GM12878 (cell line): Measurements from ENCODE around the gene PRUNE2. TPM values are rescaled to one million over a fixed set of nuclear protein-coding genes. Genes with fewer than 3 reads are reported as not detected.

Experiments
- BCL11A ChIP-seq: IDR thresholded peaks from 2 replicates; pipeline ENCODE4 v1.6.1; 2011; ENCODE audit warnings: low read depth, low read length
- CREM ChIP-seq: IDR thresholded peaks from 2 replicates; pipeline ENCODE4 v1.6.1; 2014; ENCODE audit warnings: antibody characterized with exemption, low read depth
- EED ChIP-seq: sonication (generic); IDR thresholded peaks from 2 replicates; pipeline ENCODE4 v1.6.1; 2016; ENCODE audit warnings: antibody characterized with exemption, low read depth
- EZH2 ChIP-seq: IDR thresholded peaks from 2 replicates; pipeline ENCODE4 v1.6.1; 2012; ENCODE audit warnings: low read depth, mild to moderate bottlenecking, control low read depth, inconsistent platforms, low read length, borderline replicate concordance; ENCODE audit not compliant: control insufficient read depth
- JUNB ChIP-seq: IDR thresholded peaks from 2 replicates; pipeline ENCODE4 v1.6.1; 2016; ENCODE audit warnings: antibody characterized with exemption, mild to moderate bottlenecking
- MYB ChIP-seq: fragments of 150-350 bp; IDR thresholded peaks from 2 replicates; pipeline ENCODE4 v1.6.1; 2014; ENCODE audit warnings: mild to moderate bottlenecking, low read depth, low read length, borderline replicate concordance
- NFXL1 ChIP-seq: fragments of 450-650 bp; IDR thresholded peaks from 2 replicates; pipeline ENCODE4 v1.6.1; 2017; ENCODE audit warnings: antibody characterized with exemption, mild to moderate bottlenecking, borderline replicate concordance
- PAX5 ChIP-seq: IDR thresholded peaks from 2 replicates; pipeline ENCODE4 v1.6.1; 2011; ENCODE audit warnings: low read depth, low read length, borderline replicate concordance
- RAD51 ChIP-seq: fragments of 450-650 bp; IDR thresholded peaks from 2 replicates; pipeline ENCODE4 v1.6.1; 2016; ENCODE audit warnings: moderate library complexity, mild to moderate bottlenecking, inconsistent platforms
- TARDBP ChIP-seq: IDR thresholded peaks from 2 replicates; pipeline ENCODE4 v1.6.1; 2016; ENCODE audit warnings: borderline replicate concordance
- TBL1XR1 ChIP-seq: IDR thresholded peaks from 2 replicates; pipeline ENCODE4 v1.6.1; 2012; ENCODE audit warnings: low read depth, low read length, improper control_type of control experiment
- polyA plus RNA-seq, 11 experiments: library from polyadenylated mRNA; depleted of rRNA in 4 of 11; unstranded in 6 of 11; stranded (reverse) in 5 of 11; fragments of >200 nt; fragmentation: Nextera tagmentation in 4 of 11; fragmentation: Illumina TruSeq in 1 of 11; extraction: Ambion mirVana in 4 of 11; extraction: Trizol in 1 of 11; gene quantifications; 1 replicate in 1 of 11; 2 replicates in 10 of 11; pipeline versions ENCODE4 v1.2.1 to v1.2.3, GENCODE V29; 2011 to 2016; ENCODE audit warnings: inconsistent platforms in 2 of 11, missing spikeins in 2 of 11, low read depth in 1 of 11
- total RNA-seq, 4 experiments: library from RNA; depleted of rRNA in 3 of 4; stranded (reverse); fragments of >200 nt in 3 of 4; fragmentation: Illumina TruSeq in 1 of 4; extraction: Trizol in 1 of 4; gene quantifications; 2 replicates each; pipeline versions ENCODE4 v1.2.1 to v1.2.3, GENCODE V29; 2013 to 2021
- TF ChIP-seq, protein P1 (sequence below): fragments of 450-650 bp; formaldehyde crosslinking; IDR thresholded peaks from 2 replicates; pipeline ENCODE4 v1.5.0; 2022; ENCODE audit warnings: mild to moderate bottlenecking, missing genetic modification characterization
- TF ChIP-seq, protein P2 (sequence below): fragments of 450-650 bp; IDR thresholded peaks from 2 replicates; pipeline ENCODE4 v1.6.1; 2017; ENCODE audit warnings: mild to moderate bottlenecking, moderate library complexity
- TF ChIP-seq, protein P3 (sequence below): IDR thresholded peaks from 2 replicates; pipeline ENCODE4 v1.6.1; 2011; ENCODE audit warnings: borderline replicate concordance, low read depth, mild to moderate bottlenecking, moderate library complexity, mixed read lengths, low read length; ENCODE audit not compliant: insufficient read depth; ENCODE audit errors: extremely low read length
- TF ChIP-seq, protein P4 (sequence below): fragments of 450-650 bp; IDR thresholded peaks from 2 replicates; pipeline ENCODE4 v1.6.1; 2017; ENCODE audit warnings: antibody characterized with exemption, mild to moderate bottlenecking, moderate library complexity

The PRUNE2 gene
- total and polyA plus RNA-seq, 10 of the 15 experiments (the other 5 are each of a cell fraction or from before 2014, with no cell fraction given) = 0.07 to 0.63 (median 0.25) TPM

DNA sequence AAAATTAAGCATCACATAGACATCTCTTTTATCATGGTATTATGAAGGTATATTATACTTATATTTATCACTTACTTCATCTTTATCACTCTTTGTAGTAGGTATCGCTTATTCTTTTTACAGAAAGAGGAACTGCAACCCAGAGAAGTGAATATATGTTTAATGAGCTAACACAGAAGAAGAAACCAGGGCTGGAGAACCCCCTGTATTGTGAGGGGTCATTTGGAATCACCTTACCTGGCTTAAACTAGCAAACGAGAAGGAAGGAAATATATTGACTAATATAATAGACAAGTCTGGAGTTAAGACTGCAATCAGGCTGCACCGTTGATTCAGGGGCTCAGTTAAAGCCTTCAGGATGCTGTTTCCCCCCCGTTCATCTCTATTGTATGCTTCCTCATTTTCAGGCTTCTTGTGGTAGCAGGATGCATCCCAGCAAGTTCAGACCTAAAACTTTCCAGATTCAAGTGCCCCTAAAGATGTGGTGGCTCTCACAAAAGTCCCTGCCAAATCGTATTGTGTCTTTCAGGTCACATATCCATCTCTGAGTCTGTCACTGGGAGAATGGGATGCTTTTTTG lies 300.5 kb downstream of the PRUNE2 start (continued):
- TF ChIP-seq, protein P1, sequence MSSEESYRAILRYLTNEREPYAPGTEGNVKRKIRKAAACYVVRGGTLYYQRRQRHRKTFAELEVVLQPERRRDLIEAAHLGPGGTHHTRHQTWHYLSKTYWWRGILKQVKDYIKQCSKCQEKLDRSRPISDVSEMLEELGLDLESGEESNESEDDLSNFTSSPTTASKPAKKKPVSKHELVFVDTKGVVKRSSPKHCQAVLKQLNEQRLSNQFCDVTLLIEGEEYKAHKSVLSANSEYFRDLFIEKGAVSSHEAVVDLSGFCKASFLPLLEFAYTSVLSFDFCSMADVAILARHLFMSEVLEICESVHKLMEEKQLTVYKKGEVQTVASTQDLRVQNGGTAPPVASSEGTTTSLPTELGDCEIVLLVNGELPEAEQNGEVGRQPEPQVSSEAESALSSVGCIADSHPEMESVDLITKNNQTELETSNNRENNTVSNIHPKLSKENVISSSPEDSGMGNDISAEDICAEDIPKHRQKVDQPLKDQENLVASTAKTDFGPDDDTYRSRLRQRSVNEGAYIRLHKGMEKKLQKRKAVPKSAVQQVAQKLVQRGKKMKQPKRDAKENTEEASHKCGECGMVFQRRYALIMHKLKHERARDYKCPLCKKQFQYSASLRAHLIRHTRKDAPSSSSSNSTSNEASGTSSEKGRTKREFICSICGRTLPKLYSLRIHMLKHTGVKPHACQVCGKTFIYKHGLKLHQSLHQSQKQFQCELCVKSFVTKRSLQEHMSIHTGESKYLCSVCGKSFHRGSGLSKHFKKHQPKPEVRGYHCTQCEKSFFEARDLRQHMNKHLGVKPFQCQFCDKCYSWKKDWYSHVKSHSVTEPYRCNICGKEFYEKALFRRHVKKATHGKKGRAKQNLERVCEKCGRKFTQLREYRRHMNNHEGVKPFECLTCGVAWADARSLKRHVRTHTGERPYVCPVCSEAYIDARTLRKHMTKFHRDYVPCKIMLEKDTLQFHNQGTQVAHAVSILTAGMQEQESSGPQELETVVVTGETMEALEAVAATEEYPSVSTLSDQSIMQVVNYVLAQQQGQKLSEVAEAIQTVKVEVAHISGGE (CRISPR knock-in tag) = no peak
- TF ChIP-seq EZH2 (no peak), TARDBP (no peak), EED (no peak), MYB (no peak), PAX5 (no peak), CREM (no peak), RAD51 (no peak), TBL1XR1 (no peak), NFXL1 (no peak), BCL11A (0 out of 2 replicates have a peak, but pooled peaks have one; percentile 40), JUNB (peak; percentile 49)
- TF ChIP-seq, protein P2, sequence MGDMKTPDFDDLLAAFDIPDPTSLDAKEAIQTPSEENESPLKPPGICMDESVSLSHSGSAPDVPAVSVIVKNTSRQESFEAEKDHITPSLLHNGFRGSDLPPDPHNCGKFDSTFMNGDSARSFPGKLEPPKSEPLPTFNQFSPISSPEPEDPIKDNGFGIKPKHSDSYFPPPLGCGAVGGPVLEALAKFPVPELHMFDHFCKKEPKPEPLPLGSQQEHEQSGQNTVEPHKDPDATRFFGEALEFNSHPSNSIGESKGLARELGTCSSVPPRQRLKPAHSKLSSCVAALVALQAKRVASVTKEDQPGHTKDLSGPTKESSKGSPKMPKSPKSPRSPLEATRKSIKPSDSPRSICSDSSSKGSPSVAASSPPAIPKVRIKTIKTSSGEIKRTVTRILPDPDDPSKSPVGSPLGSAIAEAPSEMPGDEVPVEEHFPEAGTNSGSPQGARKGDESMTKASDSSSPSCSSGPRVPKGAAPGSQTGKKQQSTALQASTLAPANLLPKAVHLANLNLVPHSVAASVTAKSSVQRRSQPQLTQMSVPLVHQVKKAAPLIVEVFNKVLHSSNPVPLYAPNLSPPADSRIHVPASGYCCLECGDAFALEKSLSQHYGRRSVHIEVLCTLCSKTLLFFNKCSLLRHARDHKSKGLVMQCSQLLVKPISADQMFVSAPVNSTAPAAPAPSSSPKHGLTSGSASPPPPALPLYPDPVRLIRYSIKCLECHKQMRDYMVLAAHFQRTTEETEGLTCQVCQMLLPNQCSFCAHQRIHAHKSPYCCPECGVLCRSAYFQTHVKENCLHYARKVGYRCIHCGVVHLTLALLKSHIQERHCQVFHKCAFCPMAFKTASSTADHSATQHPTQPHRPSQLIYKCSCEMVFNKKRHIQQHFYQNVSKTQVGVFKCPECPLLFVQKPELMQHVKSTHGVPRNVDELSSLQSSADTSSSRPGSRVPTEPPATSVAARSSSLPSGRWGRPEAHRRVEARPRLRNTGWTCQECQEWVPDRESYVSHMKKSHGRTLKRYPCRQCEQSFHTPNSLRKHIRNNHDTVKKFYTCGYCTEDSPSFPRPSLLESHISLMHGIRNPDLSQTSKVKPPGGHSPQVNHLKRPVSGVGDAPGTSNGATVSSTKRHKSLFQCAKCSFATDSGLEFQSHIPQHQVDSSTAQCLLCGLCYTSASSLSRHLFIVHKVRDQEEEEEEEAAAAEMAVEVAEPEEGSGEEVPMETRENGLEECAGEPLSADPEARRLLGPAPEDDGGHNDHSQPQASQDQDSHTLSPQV = no peak
- TF ChIP-seq, protein P3, sequence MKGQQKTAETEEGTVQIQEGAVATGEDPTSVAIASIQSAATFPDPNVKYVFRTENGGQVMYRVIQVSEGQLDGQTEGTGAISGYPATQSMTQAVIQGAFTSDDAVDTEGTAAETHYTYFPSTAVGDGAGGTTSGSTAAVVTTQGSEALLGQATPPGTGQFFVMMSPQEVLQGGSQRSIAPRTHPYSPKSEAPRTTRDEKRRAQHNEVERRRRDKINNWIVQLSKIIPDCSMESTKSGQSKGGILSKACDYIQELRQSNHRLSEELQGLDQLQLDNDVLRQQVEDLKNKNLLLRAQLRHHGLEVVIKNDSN = no peak
- TF ChIP-seq, protein P4, sequence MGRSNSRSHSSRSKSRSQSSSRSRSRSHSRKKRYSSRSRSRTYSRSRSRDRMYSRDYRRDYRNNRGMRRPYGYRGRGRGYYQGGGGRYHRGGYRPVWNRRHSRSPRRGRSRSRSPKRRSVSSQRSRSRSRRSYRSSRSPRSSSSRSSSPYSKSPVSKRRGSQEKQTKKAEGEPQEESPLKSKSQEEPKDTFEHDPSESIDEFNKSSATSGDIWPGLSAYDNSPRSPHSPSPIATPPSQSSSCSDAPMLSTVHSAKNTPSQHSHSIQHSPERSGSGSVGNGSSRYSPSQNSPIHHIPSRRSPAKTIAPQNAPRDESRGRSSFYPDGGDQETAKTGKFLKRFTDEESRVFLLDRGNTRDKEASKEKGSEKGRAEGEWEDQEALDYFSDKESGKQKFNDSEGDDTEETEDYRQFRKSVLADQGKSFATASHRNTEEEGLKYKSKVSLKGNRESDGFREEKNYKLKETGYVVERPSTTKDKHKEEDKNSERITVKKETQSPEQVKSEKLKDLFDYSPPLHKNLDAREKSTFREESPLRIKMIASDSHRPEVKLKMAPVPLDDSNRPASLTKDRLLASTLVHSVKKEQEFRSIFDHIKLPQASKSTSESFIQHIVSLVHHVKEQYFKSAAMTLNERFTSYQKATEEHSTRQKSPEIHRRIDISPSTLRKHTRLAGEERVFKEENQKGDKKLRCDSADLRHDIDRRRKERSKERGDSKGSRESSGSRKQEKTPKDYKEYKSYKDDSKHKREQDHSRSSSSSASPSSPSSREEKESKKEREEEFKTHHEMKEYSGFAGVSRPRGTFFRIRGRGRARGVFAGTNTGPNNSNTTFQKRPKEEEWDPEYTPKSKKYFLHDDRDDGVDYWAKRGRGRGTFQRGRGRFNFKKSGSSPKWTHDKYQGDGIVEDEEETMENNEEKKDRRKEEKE = no peak
